Mesothelial cell of epicardium (in vitro differentiated cells): ENCODE results near the gene NR2C1. TPM values are rescaled to one million over a fixed set of nuclear protein-coding genes. Genes with fewer than 3 reads are reported as not detected.

Experiments
- DNase-seq, 2 experiments: peaks; one replicate each; pipeline ENCODE4 v3.0.0; 2021; ENCODE audit warnings: low spot score in 2 of 2; ENCODE audit not compliant: unreplicated experiment in 2 of 2
- H3K27ac Mint-ChIP-seq: 2 replicates; pipeline ENCODE4 v1.8.0; 2021; ENCODE audit warnings: mixed read lengths
- H3K27me3 Mint-ChIP-seq: 2 replicates; pipeline ENCODE4 v1.8.0; 2021; ENCODE audit warnings: low read depth, mixed read lengths
- H3K36me3 Mint-ChIP-seq: 2 replicates; pipeline ENCODE4 v1.8.0; 2021; ENCODE audit warnings: mixed read lengths
- H3K4me1 Mint-ChIP-seq: 2 replicates; pipeline ENCODE4 v1.8.0; 2021; ENCODE audit warnings: mixed read lengths
- H3K4me3 Mint-ChIP-seq: 2 replicates; pipeline ENCODE4 v1.8.0; 2021; ENCODE audit warnings: mild to moderate bottlenecking, moderate library complexity, mixed read lengths
- H3K9me3 Mint-ChIP-seq: 2 replicates; pipeline ENCODE4 v1.8.0; 2021; ENCODE audit warnings: mixed read lengths
- CTCF ChIP-seq: fragments of 200-600 bp; sonication (generic); IDR thresholded peaks from one replicate; pipeline ENCODE4 v1.5.0; 2021; ENCODE audit warnings: antibody characterized with exemption; ENCODE audit not compliant: unreplicated experiment
- total RNA-seq: library from RNA; stranded (reverse); gene quantifications from 3 replicates; pipeline ENCODE4 v1.2.1, GENCODE V29; 2021

The NR2C1 gene
- total RNA-seq, 1 donor from 2014 or later = 52.4 TPM

- H3K9me3 Mint-ChIP-seq = peaks cover 6% of the 10 kb centered on the region
- no peaks in the 10 kb centered on the region for H3K4me1 Mint-ChIP-seq
- DNase-seq = no peak
- H3K4me3 Mint-ChIP-seq = no peak overlapping the region
- no peak overlapping the region for H3K27ac Mint-ChIP-seq
- TF ChIP-seq CTCF = no peak
- peaks cover 13% of the 10 kb centered on the region for H3K36me3 Mint-ChIP-seq
- no peaks in the 10 kb centered on the region for H3K27me3 Mint-ChIP-seq
Observed at GRCh38 chr12:95016120-95016519, 57.3 kb downstream of the NR2C1 start.

GRCh38 chr12:95014554-95014953, 58.9 kb downstream of the NR2C1 start:
- Mint-ChIP-seq H3K4me3 (no peak overlapping the region), H3K27ac (no peak overlapping the region), H3K9me3 (peaks cover 6% of the 10 kb centered on the region), H3K4me1 (no peaks in the 10 kb centered on the region), H3K27me3 (no peaks in the 10 kb centered on the region), H3K36me3 (peaks cover 10% of the 10 kb centered on the region)
- TF ChIP-seq CTCF = no peak
- no peak for DNase-seq

GRCh38 chr12:95006206-95006605, 67.2 kb downstream of the NR2C1 start:
- no peak for TF ChIP-seq CTCF
- no peaks in the 10 kb centered on the region for H3K27me3 Mint-ChIP-seq
- H3K9me3 Mint-ChIP-seq = peaks cover 18% of the 10 kb centered on the region
- no peak overlapping the region for H3K4me3 Mint-ChIP-seq
- H3K4me1 Mint-ChIP-seq = peaks cover 9% of the 10 kb centered on the region
- H3K36me3 Mint-ChIP-seq = peaks cover 3% of the 10 kb centered on the region
- DNase-seq = no peak
- no peak overlapping the region for H3K27ac Mint-ChIP-seq

- H3K4me1 Mint-ChIP-seq = peaks cover 9% of the 10 kb centered on the region
- peak overlapping the region; percentile 47 for H3K27ac Mint-ChIP-seq
- H3K36me3 Mint-ChIP-seq = peaks cover 10% of the 10 kb centered on the region
- peak overlapping the region; percentile 51 for H3K4me3 Mint-ChIP-seq
- TF ChIP-seq CTCF = no peak
- DNase-seq = no peak
- no peaks in the 10 kb centered on the region for H3K27me3 Mint-ChIP-seq
- peaks cover 18% of the 10 kb centered on the region for H3K9me3 Mint-ChIP-seq
Observed at GRCh38 chr12:95004610-95005009, 68.8 kb downstream of the NR2C1 start.

- Mint-ChIP-seq H3K27ac (peak overlapping the region; percentile 96), H3K36me3 (peaks cover 16% of the 10 kb centered on the region), H3K27me3 (no peaks in the 10 kb centered on the region), H3K4me1 (peaks cover 9% of the 10 kb centered on the region), H3K4me3 (peak overlapping the region; percentile 92), H3K9me3 (peaks cover 18% of the 10 kb centered on the region)
- TF ChIP-seq CTCF = no peak
- no peak for DNase-seq
Observed at GRCh38 chr12:95003921-95004272, 69.5 kb downstream of the NR2C1 start.
